ENCODE data around the gene WDR37. TPM values are rescaled to one million over a fixed set of nuclear protein-coding genes. Genes with fewer than 3 reads are reported as not detected.

WDR37 gene
- polyA plus RNA-seq, 10 donors = 8.6 to 13.0 (median 10.7) TPM

DNA sequence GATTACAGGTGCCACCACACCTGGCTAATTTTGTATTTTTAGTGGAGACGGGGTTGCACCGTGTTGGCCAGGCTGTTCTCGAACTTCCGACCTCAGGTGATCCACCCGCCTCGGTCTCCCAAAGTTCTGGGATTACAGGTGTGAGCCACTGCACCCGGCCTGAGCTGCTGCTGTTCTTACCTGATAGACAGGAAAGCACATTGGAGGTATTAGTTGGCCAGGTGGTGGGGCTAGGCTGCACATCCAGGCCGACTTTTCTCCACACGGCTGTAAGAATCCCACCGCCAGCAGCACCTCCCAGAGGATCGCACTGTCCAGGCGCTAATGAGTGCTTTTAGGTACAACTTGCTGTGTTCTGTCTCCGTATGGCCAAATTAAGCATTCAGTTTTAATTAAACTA, 112.6 kb downstream of the WDR37 start:
- DNase-seq = no peak

DNA sequence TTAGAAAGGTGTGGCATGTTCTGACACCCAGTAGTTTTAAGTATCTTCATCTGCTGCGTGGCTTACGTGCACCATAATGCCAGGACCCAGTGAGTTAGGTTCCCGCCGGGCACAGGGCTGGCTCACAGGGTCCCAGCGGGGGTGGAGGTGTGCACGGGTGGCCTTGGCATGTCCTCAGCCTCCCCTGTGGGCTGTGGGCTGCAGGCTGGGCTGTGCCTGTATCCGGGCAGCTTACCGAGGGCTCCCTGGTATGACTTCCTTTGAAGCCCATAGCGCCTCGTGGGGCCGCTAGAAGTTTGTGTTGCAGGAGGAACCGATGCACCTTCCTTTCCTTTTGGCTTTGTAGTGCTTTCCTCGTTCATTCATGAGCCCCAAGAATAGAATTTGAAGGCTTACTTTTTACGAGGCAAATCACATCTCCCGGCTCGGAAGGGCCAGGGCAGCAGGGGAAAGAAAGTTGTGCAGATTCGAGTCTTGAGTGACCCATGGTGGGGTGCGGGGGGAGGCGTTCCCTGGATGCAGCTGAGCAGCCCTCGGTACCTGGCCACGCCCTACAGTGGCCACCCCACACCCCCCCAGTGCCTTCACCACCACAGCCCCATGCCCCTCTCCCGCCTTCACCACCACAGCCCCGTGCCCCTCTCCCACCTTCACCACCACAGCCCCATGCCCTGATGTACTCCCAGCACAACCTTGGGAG, 113.2 kb downstream of the WDR37 start:
- no peak for DNase-seq

DNA sequence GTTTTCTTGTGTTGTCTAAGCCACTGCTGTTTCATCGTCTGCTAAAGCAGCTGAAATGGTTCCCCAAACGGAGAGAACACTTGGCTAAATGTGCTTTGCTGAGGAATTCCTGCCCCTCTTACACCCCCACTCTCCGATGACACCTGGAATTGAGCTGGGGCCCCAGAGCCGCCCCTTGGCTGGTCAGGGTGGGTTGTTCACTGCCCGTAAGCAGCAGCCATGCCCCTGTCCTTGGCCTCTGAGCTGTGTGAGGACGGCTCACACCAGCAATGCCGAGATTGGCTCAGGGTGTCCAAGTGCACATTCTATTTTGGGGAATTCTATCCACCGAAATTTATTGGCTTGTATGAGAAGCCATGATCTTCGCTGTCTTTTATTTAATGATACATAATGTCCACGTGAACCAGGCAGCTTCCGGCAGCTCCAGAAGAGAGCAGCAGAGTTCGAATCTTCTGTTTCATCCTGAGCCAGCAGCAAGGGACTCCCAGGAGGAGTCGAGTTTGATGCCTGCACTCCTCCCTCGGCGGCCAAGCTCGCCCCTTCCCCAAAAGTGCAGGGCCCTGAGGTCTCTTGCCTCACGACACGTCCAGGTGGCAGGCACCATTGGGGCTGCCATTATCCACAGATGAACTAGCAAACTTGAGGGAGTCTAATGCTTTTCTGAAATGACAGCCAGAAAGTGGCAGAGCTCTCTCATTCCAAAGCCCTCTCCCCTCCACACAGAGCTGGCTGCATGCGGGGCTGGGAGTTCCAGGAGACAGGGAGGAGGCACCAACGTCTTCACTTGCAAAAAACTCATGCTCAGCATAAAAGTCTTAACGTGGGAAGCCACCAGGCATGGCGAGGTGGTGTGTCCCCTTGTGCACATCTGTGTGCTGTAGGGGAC, 114.0 kb downstream of the WDR37 start:
- DNase-seq = no peak

DNA sequence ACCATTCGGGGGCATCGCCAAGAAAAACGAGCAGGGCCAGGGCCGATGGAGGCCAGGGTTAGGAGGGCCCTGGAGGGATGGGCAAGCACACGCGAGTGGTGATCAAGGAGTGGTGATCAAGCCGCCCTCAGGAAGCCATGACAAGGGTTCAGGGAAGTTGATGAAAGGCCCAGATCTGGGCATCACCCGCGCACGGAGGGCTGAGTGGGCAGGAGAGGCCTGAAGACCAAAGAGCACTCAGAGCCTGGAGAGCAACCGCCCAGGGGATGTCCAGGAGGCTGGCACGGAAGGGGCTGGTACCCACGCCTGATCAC, 114.6 kb downstream of the WDR37 start:
- no peak for DNase-seq

DNA sequence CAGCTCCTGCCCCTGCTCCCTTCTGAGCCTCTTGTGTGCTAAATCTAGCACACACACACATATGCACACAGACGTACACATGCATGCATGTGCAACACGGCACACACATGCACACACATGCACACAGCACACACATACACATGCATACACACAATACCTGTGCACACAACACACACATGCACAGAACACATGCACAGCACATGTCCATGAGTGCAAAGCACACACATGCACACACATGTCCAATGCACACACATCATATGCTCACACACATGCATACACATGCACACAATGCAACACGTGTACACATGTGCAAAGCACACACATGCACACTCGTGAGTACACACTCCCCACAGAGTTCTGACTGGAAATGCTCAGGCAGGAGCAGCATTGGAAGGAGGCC, 115.0 kb downstream of the WDR37 start:
- DNase-seq = no peak

DNA sequence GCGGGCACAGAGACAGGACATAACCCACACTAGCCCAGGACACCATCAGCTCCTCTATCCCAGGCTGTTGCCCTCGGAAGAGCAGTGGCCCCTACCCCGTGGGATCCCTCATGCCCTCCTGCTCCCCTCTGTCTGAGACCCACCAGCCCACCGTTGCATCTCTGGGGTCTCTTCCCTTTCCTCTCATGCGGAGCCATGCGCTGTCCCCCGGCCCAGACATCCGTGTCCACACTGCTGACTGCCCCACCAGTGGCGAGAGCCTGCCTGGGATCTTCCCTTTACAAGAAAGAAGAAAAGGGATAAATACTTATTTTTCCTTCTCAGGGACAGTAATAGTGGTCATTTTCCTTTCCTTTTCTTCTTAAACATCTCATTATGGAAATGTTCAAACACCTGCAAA, 115.4 kb downstream of the WDR37 start:
- DNase-seq = no peak

DNA sequence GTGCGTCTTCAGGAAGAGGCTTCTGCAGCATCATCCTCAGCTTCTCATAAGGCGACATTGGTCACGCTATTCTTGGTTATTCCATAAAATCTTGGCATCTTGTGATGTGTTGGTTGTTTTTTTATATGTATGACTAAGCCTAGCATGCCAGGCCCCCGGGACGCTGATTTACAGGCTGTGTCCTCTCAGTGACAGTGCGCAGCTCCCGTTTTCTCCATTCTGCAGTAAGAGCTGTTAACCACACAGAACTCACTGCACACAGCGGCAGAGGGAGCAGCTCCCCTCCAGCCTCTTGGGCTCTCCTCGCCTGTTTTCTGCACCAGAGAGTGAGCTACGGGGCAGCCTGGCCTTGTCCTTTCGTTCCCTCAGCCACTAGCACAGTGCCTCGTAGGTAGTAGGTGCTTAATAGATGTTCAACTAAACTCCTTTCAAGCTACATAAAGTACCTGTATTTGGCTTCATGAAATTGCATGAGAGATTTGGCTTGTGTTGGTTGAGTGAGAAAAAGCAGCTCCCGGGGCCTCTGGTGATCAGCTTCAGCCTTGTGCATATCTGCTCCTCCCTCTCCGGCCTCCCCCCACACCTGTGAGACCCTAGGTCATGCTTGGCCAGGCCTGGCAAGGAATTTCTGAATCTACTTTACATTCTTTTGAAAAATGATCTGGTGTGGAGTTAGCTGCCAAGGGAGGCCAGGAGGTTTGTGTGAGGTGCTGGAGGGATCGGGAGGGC, 116.2 kb downstream of the WDR37 start:
- no peak for DNase-seq

DNA sequence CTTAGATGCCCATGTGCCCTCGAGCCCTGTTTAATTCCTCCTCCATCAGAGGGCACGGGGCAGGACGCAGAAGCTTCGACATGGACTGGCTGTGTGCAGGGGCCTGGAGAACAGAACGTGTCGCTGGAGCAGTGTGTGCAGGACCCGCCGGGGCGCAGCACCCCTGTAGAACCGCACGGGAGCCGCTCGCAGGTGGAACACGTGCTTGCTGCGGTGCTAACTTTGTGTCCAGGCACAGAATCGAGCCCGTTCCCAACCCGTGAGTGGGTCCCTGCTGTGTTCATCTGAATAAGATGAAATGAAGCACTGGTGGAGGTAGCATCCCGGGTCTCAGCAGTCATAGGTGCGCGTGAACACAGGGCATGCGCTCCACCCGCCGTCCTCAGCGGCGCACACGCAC, 116.9 kb downstream of the WDR37 start:
- no peak for DNase-seq

DNA sequence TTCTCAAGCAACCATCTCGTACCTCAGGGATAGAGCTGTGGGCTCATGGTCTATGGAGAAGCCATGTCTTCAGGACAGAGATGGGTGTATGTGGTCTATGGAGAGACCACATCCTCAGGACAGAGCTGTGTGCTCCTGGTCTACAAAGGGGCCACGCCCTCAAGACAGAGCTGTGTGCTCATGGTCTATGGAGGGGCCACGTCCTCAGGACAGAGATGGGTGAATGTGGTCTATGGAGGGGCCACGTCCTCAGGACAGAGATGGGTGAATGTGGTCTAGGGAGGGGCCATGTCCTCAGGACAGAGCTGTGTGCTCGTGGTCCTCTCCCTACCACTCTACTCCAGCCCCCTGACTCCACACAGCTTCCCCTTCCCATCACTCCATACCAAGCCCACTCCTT, 117.8 kb downstream of the WDR37 start:
- DNase-seq = no peak

DNA sequence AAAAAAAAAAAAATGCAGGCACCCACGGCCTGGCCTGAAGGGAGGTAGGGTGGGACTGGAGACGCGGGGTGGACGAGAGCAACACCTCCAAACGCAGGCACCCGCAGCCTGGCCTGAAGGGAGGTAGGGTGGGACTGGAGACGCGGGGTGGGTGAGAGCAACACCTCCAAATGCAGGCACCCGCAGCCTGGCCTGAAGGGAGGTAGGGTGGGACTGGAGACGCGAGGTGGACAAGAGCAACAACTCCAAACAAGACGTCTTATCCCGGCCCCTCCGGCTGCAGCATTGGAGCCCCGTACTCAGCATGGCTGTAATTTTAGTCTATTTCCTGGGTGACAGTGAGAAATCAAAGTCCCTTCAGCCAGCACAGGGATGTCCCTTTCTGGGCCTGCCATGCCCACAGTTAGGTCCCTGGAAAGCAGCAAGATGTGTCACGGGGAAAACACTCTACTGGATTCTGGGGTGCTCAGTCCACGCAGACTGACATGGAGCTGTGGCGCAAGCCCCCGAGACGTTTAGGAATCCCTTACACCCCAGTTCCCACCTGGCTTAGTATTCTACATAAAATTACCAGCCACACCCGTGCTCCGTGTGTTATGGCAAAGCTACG, 119.9 kb downstream of the WDR37 start:
- DNase-seq = no peak

DNA sequence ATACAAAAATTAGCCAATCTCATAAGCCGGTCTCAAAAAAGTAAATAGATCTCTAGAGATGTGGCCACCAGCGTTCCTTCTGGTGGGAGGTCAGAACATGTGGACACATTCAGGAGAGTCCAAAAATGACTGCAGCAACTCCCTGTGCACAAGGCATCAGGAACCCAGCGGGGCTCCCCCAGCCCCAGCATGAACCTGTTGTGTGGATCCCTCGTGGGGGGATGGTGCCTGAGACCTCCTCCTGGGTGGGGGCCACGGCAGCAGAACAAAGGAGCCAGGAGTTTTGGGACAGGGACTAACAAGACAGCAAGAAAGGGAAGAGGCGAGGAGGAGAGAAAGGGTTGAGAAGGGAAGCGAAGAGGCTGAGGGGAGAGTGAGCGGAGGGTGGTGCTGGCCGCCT, 121.8 kb downstream of the WDR37 start:
- DNase-seq = no peak

DNA sequence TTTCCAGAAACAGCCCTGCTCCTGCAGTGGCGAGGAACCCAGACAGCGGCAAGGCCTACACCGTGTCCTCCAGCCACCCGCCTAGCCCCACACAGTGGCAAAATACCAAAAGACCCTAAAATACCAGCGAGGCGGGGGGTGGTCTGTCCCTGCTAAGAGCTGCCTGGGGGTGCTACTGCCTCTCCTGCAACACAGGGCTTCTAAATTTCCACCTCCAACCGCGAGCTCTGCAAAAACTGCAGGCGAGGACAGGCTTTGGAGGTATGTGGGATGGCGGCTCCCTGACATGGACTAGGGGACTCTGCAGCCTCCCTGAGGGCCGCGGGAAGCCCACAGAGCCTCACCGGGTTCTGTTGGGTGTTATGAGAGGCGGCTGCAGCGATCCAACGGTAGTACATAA, 122.3 kb downstream of the WDR37 start:
- DNase-seq = no peak

DNA sequence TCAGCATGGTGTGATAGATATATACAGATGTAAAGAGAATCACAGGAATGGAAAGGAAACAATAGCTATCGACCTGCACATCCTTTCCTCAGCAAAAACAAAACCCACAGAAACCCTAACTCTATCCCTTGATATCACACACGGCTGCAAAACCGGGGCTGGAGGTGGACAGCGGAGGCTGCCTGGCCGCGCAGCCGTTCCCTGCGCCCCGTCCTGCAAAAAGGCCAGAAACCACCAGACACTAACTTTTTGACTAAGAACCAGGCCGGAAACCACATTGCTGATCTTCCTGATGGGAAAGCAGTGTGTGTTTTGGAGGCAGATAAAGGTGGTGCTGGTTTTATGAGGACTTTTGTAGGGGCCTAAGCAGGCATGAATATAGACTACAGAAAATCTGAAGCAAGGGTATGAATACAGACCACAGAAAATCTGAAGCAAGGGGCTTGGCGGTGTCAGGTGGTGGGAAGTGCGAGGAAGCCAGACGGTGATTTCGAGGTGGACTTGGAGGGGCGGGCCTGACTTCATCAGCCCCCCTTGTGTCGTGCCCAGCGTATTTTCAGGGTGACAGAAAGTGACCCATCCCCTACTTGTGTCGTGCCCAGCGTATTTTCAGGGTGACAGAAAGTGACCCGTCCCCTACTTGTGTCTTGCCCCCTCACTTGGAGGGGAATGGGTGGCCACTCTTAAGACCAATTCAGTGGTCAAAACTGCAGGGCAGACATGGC, 123.3 kb downstream of the WDR37 start:
- no peak for DNase-seq

DNA sequence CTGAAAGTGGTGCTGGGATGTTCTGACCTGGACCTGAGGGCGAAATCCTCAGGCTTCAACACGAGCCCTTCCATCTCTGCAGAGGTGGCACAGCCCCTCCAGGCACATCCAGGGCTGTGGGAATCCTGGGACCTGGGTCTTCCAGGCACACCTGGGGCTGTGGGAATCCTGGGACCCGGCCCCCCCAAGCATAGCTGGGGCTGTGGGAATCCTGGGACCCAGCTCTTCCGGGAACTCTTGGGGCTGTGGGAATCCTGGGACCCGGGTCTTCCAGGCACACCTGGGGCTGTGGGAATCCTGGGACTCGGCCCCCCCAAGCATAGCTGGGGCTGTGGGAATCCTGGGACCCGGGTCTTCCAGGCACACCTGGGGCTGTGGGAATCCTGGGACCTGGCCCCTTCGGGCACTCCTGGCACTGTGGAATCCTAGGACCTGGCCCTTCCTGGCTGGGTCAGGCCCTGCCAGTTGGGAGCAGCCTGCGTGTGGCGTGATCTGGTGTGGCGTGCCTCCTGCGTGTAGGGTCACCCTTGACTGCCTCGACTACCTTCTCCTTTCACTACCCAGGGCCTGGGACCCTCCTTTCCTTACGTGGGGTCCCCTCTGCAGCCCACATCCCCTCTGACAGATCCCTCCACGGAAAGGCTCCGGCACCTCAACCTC, 124.0 kb downstream of the WDR37 start:
- DNase-seq = no peak

DNA sequence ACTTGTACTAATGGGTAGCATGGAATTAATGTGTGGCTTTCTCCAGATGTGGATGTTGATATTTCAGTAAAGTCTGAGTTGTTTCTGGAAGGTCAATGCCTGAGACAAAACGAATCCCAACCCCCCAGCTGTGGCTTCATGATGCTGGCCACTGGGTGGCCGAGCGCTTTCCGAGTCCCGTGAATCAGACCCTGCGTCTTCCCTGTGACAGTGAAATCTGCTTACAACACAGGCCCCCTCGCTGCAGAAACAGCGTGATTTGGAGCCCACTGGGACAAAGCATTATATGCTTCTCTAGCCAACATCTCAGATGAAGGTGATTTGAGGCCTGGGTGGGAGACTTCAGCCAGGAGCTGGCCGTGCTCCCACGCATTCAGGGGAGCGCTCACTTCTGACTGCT, 124.7 kb downstream of the WDR37 start:
- peak in 1 of 3 donors; percentile 14 for DNase-seq

Other genes with a start within 250 kb of the WDR37 start
- gene LARP4B, start 124.7 kb upstream of the WDR37 start, polyA plus RNA-seq (ENCODE audit: insufficient read length in 10 of 10) = 10 to 100 TPM; 47.9 to 81.4 (median 59.1) TPM
- gene GTPBP4, start 68.0 kb upstream of the WDR37 start, polyA plus RNA-seq (ENCODE audit: insufficient read length in 10 of 10) = 10 to 100 TPM; 37.4 to 55.4 (median 48.8) TPM
- under 1 TPM in 1 of 10 donors, not detected in 9; 0.20 TPM for gene IDI2, start 30.5 kb upstream of the WDR37 start, polyA plus RNA-seq (ENCODE audit: insufficient read length in 10 of 10)
- gene IDI1, start 7.3 kb upstream of the WDR37 start, polyA plus RNA-seq (ENCODE audit: insufficient read length in 10 of 10) = 10 to 100 TPM; 30.7 to 58.0 (median 46.6) TPM

Measured in muscle of back (tissue), 11 donors.